ENCODE measurements around the gene ZACN. TPM values are rescaled to one million over a fixed set of nuclear protein-coding genes. Genes with fewer than 3 reads are reported as not detected.

Gene ZACN
- polyA plus RNA-seq, 1 of the 3 experiments (the other 2 are of a cell fraction): not detected

DNA sequence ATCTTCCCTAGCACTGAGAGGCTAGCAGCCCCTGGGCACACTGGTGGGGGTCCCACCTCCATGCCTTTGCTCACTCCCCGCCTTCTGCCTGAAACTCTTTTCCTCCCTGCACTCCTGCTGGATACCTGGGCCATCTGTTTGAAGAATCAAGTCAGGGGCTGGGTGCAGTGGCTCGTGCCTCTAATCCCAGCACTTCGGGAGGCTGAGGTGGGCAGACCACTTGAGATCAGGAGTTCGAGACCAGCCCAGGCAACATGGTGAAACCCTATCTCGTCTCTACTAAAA lies 46.4 kb downstream of the ZACN start (continued):
- TF ChIP-seq, protein P1, sequence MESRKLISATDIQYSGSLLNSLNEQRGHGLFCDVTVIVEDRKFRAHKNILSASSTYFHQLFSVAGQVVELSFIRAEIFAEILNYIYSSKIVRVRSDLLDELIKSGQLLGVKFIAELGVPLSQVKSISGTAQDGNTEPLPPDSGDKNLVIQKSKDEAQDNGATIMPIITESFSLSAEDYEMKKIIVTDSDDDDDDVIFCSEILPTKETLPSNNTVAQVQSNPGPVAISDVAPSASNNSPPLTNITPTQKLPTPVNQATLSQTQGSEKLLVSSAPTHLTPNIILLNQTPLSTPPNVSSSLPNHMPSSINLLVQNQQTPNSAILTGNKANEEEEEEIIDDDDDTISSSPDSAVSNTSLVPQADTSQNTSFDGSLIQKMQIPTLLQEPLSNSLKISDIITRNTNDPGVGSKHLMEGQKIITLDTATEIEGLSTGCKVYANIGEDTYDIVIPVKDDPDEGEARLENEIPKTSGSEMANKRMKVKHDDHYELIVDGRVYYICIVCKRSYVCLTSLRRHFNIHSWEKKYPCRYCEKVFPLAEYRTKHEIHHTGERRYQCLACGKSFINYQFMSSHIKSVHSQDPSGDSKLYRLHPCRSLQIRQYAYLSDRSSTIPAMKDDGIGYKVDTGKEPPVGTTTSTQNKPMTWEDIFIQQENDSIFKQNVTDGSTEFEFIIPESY (IDR thresholded peaks at IDR 0.05; ENCODE audit: borderline replicate concordance, low read depth): no peak
- TF ChIP-seq MEF2A (IDR thresholded peaks at IDR 0.05; ENCODE audit: borderline replicate concordance, low read depth): no peak
- no peak for TF ChIP-seq FOSL2 (IDR thresholded peaks at IDR 0.05; ENCODE audit: borderline replicate concordance, low read depth)
- TF ChIP-seq, protein P2, sequence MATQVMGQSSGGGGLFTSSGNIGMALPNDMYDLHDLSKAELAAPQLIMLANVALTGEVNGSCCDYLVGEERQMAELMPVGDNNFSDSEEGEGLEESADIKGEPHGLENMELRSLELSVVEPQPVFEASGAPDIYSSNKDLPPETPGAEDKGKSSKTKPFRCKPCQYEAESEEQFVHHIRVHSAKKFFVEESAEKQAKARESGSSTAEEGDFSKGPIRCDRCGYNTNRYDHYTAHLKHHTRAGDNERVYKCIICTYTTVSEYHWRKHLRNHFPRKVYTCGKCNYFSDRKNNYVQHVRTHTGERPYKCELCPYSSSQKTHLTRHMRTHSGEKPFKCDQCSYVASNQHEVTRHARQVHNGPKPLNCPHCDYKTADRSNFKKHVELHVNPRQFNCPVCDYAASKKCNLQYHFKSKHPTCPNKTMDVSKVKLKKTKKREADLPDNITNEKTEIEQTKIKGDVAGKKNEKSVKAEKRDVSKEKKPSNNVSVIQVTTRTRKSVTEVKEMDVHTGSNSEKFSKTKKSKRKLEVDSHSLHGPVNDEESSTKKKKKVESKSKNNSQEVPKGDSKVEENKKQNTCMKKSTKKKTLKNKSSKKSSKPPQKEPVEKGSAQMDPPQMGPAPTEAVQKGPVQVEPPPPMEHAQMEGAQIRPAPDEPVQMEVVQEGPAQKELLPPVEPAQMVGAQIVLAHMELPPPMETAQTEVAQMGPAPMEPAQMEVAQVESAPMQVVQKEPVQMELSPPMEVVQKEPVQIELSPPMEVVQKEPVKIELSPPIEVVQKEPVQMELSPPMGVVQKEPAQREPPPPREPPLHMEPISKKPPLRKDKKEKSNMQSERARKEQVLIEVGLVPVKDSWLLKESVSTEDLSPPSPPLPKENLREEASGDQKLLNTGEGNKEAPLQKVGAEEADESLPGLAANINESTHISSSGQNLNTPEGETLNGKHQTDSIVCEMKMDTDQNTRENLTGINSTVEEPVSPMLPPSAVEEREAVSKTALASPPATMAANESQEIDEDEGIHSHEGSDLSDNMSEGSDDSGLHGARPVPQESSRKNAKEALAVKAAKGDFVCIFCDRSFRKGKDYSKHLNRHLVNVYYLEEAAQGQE (IDR thresholded peaks at IDR 0.05; ENCODE audit: low read depth, low read length): no peak
- TF ChIP-seq TCF12 (IDR thresholded peaks at IDR 0.05): no peak
- TF ChIP-seq MXI1 (IDR thresholded peaks at IDR 0.05; ENCODE audit: low read depth, low read length): no peak
- TF ChIP-seq, protein P3, sequence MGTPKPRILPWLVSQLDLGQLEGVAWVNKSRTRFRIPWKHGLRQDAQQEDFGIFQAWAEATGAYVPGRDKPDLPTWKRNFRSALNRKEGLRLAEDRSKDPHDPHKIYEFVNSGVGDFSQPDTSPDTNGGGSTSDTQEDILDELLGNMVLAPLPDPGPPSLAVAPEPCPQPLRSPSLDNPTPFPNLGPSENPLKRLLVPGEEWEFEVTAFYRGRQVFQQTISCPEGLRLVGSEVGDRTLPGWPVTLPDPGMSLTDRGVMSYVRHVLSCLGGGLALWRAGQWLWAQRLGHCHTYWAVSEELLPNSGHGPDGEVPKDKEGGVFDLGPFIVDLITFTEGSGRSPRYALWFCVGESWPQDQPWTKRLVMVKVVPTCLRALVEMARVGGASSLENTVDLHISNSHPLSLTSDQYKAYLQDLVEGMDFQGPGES (IDR thresholded peaks at IDR 0.05; ENCODE audit: low read depth, low read length): no peak
- no peak for TF ChIP-seq SMC3 (IDR thresholded peaks at IDR 0.05; ENCODE audit: low read depth, low read length)
- TF ChIP-seq ELF1 (IDR thresholded peaks at IDR 0.05): no peak

DNA sequence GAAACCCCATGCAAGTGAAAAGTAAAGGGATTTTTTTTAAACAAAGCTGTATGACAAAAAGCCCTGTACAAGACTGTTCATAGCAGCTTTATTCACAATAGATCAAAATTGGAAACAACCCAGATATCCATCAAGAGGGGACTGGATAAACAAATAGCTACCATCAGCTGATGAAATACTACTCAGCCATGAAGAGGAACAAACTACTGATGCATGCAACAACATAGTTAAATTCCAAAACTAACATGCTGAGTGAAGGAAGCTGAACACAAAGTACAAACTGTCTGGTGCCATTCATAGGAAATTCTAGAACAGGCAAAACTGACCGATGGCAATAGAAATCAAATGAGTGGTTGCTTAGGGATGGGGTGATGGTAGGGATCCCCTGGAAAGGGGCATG lies 46.9 kb downstream of the ZACN start:
- H3K36me3 ChIP-seq (replicated peaks in 1 of 2; ENCODE audit: control insufficient read depth in 1 of 2, insufficient read depth in 2 of 2, low read length in 1 of 2): no peaks in the 10 kb centered on the region
- no peaks in the 10 kb centered on the region for H4K20me1 ChIP-seq (ENCODE audit: insufficient read depth)
- no peak for DNase-seq
- H2AFZ ChIP-seq (ENCODE audit: low read depth): no peak overlapping the region
- H3K9me2 ChIP-seq: no peaks in the 10 kb centered on the region
- CTCF ChIA-PET: interaction anchor here (0.8 to 18.8 kb wide), 14 partner anchors 14 to 272 kb away, joined by 3 to 332 read pairs (median 4); partner anchors contain the start of genes CDK3, EXOC7 and FOXJ1
- no peak for TF ChIP-seq RFX5 (IDR thresholded peaks at IDR 0.05; ENCODE audit: low read length)
- TF ChIP-seq EP300 (IDR thresholded peaks at IDR 0.05; ENCODE audit: borderline replicate concordance in 1 of 2, low read depth in 1 of 2, low read length in 1 of 2): no peak
- TF ChIP-seq RCOR1 (IDR thresholded peaks at IDR 0.05; ENCODE audit: low read length): no peak
- TF ChIP-seq, protein P4, sequence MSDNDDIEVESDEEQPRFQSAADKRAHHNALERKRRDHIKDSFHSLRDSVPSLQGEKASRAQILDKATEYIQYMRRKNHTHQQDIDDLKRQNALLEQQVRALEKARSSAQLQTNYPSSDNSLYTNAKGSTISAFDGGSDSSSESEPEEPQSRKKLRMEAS (IDR thresholded peaks at IDR 0.05; ENCODE audit: low read depth): no peak
- no peak for TF ChIP-seq MXI1 (IDR thresholded peaks at IDR 0.05; ENCODE audit: low read depth, low read length)
- TF ChIP-seq TAF1 (IDR thresholded peaks at IDR 0.05; ENCODE audit: borderline replicate concordance, low read depth, low read length): no peak
- WGBS (ENCODE audit: low lambda C conversion rate): 92% methylated on average over 1 of the region's 1 CpG
- POLR2A ChIA-PET: no interaction called here
- no peak overlapping the region for H3K4me2 ChIP-seq
- H3K27ac ChIP-seq (ENCODE audit: low read depth in 2 of 2, low read length in 1 of 2): no peak overlapping the region
- H3K9ac ChIP-seq: no peak overlapping the region
- H3F3A ChIP-seq (replicated peaks; ENCODE audit: insufficient read depth): no peaks in the 10 kb centered on the region
- H3K9me3 ChIP-seq: no peaks in the 10 kb centered on the region
- no peaks in the 10 kb centered on the region for H3K27me3 ChIP-seq (ENCODE audit: insufficient read depth)
- H3K4me1 ChIP-seq (ENCODE audit: control insufficient read depth in 1 of 2, insufficient read depth in 2 of 2, low read depth in 1 of 2, low read length in 1 of 2): no peaks in the 10 kb centered on the region; a peak in 1 of 4 replicates
- no peaks in the 10 kb centered on the region for H3K79me2 ChIP-seq (ENCODE audit: insufficient read depth)
- H3K4me3 ChIP-seq (ENCODE audit: low read depth in 2 of 2, low read length in 1 of 2): no peak overlapping the region
